ENCODE results near the gene IQCE.
"Not testable (repeated sequence)": the region's sequence is repeated elsewhere in the genome, so short reads cannot be mapped to it uniquely, and the experiment has no call there.

Gene IQCE

DNA sequence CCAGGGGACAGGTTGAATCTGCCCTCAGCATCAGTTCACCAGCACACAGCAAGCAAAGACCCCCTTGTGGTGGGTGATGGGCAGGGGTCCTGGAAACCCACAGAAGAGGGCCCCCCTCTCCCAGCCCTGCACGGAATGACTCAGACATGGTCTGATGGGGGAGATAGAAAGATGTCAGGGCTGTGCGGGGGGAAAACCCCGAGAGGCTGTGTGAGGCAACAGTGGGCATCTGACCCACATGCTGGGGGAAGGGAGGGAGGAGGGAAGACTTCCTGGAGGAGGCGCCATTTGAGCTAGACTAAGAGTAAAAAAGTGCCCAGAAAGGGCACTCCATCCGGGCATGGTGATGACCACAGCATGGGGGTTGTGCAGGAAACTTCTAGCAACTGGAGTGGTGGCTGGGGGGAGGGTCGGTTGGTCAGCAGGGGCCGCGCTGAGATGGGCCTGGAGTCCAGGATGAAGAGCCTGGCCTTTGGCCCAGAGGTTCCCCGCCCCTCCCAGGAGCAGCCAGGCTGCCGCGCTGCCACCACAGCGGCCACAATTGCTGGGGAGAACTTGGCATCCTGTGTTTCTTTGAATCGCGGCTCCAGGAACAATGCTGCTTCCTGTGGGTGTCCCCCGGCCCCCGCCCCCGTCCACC is 36.7 kb upstream of the IQCE start:
- DNase-seq (ENCODE audit: low read depth) = peak; percentile 69

DNA sequence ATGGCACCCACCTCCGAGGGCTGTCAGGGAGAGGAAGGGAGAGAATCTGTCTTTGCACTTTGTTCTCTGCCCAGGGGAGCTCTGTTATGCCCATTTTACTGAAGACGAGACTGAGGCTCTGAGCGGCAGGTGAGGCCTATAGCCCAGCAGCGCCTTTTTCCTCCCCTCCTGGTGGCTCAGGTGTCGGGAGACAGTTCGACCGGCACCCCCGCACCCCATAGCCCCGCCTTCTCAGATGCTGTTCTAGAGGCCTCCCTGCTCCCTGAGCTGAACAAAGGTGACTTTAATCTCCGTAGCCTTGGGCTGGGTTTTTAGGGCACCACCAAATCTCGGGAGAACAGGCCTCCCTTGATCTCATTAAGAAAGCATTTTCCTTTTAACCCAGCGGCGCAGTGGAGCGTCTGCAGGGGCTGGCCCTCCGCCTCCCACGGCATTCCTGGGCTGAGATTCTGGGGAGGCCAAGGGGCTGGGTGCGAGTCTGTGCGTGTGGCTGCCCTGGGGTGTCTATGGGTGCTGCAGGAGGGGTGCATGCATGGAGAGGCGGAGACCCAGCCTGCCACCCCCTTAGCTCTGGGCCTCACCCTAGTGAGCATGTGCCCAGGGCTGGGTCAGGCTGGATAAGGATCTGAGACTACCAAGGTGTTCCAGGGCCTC is 35.9 kb upstream of the IQCE start:
- DNase-seq (ENCODE audit: low read depth) = no peak

DNA sequence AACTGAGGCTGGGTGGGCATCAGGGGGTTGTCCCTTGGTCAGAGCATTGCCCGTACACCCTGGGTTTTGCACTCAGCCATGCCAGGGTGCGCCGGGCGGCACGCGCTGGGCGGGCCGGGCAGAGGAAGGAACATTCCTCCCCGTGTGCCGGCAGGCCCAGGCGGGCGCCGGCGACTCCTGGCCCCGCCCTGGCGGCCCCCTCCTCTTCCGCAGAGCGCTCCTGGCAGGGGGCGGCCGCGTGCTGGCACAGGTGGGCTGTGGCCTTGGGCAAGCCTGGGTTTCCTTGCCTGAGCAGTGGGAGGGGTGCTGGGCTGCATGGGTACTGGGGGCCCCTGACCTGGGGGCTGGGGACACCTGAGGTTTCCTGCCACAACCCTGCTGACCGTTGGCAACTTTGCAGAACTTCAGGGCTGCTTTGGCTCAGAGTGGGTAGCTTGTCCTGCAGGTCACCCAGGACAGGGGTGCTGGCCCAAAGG is 35.3 kb upstream of the IQCE start:
- no peak for DNase-seq (ENCODE audit: low read depth)

DNA sequence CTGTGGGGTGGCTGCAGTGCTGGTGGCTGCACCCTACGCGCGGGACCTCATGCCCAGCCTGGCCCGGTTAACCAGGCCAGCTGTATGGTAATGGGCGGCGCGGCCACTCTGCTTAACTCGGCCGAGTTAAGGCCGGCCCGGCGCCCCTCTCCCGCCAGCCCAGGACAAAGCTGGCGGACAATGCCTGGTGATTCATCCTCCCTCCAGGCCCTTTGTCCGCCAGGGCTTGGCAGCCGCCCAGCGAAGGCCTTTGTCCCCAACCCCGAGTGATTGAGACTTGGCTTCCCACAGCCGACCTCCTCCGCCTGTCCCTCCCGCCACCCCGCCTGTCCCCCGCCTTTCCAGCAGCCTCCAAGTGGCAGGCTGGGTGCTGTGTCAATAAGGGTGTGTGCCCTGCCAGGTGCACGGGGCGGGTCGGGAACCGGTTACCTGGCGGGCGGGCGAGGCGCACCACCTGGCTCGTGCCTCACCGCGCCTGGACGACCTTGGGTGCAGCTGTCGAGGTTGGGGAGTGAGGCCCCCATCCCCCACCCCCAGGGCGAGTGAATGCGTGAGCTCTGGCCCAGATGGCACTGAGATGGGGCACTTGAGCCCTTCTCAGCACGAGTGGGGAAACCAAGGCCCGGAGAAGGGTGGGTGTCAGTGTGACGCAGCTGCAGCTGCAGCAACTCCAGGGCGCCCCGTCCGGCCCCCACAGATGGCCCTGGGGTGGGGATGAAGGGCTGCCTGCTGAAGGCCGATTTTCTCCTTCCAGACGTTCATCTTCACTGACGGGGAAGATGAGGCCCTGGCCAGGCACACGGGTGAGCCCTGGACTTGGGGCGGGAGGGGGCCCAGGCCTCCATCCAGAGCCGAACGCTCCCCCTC is 34.6 kb upstream of the IQCE start:
- DNase-seq (ENCODE audit: low read depth) = no peak

DNA sequence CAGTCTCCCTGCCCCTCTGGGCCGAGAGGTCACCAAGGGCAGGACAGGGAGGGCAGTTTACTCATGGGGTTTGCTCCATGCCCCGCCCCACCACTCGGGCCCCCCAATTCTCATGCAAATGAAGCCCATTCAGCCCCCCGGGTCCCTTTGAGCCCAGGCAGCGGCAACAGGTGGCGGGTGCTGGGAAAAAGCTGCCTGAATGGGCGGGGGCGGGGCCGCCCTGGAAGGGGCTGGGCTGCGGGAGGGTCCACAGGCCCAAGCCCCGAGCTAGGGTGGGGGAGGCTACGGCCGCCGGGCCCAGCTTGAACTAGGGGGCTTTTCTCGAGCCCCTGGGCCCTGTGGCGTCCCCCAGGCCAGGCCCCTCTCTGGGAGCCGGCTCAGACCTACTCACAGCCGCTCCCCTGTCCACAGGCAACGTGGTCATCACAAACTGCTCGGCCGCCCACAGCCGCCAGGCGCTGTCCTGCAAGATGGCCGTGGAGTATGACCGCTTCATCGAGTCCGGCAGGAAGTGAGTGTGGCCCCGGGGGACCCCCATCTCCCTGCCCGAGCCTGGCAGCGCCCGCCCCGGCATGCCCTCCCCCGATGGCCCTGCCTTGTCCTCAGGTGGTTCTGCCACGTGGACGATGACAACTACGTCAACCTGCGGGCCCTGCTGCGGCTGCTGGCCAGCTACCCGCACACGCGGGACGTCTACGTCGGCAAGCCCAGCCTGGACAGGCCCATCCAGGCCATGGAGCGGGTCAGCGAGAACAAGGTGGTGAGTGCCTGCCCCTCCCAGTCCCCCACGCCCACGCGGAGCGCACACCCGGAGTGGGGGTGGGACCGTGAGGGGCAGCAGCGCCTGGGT is 33.7 kb upstream of the IQCE start:
- no peak for DNase-seq (ENCODE audit: low read depth)

DNA sequence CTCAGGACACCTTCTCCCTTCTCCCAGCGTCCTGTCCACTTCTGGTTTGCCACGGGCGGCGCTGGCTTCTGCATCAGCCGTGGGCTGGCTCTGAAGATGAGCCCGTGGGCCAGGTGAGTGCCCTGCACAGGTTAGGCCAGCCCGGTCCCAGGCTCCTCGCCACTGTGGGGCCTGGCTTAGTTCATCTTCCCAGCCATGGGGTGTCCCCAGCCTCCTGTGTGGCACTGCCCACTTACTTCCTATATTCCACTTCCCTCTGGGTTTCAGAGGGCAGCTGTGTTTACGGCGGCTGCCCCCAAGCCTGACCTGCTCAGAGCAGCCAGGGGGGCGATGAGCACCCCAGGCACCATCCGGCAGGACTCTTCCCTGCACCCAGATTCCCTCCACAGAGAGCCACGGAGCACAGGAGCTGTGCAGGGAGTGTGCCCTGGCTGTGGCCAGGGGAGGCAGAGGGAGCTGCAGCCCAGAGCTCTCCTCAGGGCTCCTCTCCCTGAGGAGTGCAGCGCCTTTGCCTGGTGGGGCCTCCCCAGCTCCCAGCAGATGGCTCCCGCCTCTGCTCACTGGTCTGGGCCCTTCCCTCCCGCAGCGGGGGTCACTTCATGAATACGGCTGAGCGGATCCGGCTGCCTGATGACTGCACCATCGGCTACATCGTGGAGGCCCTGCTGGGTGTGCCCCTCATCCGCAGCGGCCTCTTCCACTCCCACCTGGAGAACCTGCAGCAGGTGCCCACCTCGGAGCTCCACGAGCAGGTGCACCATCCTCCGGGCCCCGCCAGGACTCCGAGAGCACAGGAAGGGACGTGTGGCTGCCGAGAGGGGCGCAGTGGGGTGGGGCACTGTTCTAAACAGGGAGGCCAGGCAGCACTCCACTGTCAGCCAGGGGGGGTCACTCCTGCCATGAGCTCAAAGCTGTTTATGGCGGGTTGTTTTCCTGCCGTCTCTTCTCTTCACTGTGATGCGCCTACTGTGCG is 32.8 kb upstream of the IQCE start:
- DNase-seq (ENCODE audit: low read depth) = no peak

DNA sequence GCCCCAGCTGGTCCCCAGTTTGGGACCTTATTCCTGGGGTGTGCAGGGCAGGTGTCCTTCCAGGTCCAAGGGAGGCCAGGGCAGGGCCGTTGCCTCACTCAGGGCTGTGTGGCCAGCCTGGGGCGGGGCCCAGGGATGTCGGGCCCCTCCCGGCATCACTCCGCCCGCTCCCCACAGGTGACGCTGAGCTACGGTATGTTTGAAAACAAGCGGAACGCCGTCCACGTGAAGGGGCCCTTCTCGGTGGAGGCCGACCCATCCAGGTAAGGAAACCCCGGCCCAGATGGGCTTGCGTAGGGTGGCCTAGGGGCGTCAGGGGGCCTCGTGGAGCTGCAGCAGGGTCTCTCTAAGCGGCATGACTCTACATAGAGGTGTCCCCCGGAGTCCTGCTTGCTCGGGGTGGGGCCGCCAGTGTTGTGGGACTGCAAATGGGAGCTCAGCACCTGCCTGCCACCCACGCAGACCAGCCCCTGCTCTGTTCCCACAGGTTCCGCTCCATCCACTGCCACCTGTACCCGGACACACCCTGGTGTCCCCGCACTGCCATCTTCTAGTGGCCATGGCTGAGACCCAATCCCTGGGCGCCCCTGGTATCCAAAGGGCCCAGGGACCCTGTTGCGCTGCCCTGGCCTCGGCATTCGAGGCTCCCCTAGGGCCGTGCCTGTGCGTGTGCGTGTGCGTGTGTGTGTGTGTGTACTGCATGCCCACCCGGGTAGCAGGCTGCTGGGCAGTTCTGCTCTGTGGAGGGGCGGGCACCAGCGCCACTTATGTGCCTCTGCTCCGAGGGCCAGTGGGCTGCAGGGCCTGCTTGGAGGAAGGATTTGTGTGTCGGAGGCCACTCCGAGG is 31.9 kb upstream of the IQCE start:
- DNase-seq (ENCODE audit: low read depth) = no peak

DNA sequence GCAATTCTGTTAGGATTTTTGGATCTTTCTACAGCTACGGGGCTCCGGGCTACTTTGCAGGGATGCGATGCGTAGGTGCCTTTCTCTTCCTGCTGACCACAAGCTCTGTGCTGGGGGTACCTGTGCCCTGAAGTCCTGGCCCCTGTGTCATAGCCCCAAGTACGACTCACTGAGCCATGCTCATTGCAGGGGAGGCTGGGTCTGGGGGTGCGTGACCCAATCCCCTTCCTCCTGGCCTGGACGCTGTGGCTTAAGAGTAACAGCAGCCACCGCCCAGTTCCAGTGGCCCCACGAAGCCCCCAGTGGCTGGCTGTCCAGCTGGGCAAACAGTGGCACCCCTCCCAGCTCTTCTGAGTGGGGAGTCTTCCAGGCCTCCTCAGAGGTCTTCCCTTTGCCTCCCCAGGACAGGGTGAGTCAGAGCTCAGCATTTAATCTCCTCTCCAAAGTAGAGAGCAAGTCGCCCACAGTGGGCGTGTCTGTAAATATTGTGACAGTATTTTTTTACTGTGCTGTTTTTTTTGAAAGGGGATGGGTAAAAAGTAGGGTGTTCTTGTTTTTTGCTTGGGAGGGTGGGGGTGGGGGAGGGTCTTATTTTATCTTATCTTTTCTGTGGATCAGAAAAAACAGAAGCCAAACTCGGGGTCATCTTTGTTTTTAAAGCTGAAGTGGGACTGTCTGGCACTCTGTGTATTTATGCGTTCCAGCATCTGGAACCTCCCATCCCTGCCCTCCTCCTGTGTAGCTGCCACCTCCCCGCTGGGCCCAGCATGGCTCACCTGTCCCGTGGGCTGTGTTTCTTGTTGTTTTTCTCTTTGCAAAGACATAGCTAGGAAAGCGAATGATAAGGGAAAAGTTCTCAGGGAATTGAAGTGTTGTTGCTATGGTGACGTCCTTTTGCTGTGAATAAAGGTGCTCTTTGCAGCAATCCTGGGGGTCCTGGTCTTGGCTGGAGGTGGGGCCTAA is 31.0 kb upstream of the IQCE start:
- DNase-seq (ENCODE audit: low read depth) = peak; percentile 47

DNA sequence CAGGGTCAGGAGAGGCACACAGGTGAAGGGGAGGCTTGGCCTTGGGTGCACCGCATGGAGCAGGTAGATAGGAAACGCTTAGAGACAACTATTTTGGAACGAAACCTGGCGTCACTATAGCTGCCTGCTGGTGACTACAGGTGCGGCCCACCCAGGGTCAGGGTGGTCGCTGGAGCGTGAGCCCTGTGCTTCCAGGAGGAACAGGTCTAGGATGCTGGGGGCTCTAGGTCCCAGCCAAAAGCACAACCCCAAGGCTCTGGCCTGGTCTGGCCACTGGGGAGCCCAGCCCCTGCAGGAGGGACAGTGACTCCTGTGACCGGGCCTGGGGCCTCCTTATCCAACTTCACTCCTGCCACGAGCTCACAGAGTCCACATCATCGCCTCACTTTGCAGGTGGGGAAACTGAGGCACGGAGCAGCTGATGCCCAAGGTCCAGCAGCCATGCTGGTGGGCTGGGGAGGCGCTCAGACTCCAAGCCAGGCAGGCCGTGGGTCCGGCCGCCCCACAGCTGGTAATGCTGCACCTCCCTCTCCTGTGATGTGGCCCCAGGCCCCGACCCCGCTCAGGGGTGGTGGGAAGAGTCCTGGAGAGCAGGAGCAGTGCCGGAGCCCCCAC is 30.2 kb upstream of the IQCE start:
- no peak for DNase-seq (ENCODE audit: low read depth)

DNA sequence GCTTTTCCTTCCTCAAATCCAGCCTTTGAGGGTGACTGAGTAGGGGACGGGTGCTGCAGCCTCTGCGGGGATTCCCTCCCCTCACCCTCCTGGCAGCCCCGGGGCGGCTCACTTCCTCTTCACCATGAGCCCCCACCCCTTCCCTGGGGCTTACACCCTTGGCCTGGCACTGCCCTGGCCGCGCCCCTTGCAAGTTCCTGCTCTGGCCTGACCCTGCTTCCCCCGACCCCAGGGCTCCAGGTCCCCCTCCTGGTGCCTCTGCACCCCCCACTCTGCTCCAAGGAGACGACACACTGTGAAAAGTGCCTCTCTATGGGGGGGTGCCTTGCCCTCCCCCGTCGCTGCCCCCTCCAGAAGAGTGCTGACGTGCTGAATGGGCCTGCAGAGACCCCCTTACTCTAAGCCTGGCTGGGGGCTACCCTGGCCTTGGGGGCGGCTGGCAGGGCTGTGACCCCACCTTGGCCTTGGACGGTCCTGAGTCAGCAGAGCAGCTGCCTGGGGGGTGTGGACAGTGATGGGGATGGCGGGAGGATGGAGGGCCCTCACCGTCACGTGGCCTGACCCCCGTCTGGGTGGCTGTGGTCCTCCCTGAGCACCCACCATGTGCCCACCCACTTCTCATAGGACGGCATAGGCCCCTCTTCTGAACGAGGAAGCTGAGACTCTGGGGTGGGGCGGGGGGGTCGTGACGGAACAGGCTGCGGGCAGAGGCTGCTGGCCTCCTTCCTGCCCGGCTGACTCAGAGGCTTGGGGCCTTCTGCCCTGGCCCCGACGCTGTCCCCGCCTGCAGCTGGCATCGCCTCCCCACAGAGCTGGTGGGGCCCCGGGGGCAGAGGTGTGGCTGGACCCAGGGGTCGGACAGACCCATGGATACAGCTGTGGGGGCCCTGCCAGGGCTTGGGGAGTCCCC is 29.4 kb upstream of the IQCE start:
- no peak for DNase-seq (ENCODE audit: low read depth)

DNA sequence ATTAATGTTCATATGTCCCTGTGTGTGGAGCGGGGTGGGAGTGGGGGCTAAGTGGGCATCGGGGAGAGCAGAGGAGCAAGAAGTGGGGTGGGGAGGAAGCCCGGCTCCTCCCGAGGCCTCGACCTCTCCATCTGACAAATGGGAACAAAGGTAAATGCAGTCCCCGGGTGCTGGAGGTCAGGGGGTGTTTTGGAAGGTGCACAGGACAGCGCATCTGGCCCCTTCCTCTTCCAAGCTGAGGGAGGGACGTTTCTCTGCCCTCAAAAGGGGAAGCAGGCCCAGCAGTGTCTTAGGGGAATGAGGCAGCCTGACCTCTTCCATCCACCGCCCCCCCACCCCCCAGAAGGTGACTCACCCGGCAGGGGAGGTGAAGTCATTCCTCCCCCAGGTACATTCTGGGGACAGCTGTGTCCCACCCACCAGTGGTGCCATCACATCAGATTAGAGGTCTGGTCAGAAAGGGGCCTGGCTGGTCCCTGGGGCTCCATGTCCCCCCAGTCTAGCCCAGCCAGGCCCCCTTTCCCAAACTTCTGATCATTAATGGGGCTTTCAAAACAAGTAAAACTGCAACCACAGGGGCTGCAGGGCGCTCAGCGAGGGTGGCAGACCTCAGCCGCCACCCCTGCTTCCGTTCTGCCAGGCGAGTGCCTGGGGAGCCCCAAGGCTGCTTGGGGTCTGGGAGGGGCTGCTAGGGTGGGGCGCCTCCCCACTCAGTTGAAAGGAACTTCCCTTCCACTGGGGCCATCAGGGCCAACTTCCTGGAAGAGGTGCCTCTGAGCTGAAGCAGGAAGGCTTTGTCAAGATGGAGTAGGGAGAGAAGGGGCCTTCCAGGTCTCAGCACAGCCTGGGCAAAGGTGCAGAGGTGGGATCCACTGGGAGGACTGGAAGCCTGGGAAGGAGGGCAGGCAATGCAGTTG is 28.4 kb upstream of the IQCE start:
- peak; percentile 59 for DNase-seq (ENCODE audit: low read depth)

DNA sequence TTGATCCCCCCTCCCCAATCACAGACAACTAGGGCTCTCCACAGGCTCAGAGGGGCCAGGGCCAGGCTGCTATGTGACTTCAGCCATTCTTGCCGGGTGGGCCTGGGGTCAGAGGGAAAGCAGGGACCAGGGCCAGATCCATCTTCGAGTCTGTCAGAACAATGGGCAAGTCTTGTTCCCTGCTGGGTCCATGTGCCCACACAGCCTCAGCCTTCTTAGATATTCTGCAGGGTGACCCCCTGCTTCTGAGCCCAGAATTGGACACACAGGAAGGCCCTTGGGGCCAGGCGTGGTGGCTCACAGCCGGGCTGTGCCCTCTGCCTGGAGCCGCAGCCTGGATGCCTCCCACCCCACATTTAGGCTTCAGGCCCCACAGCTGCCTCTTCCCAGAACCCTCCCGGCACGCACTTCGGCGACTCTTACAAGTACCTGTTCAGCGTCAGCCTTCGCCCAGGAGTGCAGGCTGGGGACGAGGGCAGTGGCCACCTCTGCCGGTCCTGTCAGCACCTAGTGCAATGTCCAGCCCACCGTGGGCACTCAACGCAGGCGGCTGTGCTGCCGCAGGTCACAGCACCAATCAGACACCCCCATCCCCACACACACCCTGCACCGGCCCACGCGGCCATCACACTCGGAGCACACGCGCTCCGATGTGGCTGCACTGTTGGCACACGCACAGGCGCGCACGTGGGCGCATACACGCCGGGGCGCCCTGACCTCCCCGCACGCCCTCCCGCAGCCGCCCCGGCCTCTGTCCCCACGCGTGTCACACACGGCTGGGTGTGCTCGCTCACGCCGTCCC is 27.6 kb upstream of the IQCE start:
- not testable (repeated sequence) for DNase-seq (ENCODE audit: low read depth)

DNA sequence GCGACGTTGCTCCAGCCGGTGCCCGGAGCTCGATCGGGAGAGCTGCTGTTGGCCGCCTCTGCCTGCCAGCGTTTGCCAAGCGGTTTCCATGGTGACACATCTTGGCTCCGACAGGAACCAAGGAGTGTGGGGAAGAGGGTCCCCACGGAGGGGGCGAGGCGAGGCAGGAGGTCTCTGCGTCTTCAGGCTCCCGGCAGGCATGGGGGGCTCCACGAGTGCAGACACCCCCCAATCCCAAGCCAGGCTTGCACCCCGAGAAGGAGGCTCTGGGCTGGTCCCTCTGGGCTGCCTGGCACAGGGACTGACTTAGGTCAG is 27.0 kb upstream of the IQCE start:
- DNase-seq (ENCODE audit: low read depth) = not testable (repeated sequence)

DNA sequence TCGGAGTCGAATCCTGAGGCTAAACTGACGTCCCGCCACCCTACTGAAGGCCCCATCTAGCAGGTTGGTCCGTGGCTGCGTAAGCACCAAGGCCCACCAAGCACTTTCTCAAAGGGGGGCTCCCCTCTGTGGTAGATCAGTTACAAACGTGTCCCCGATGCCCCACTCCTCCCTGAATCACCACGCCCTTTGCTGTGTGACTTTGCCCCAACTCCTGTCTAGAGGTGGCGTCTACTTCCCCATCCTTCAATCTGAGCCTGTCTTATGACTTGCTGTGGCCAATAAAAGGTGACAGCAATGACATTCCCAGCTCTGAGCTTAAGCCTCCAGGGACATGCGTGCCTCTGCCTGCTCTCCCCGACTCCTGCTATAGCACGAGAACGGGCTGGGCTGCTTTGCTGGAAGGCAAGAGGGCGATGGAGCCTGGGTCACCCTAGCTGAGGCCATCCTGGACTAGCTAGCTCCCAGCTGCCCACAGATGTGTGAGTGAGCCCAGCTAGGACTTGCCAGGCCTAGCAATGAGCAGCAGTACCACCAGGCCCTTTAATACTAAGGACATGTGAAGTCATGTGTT is 26.5 kb upstream of the IQCE start:
- not testable (repeated sequence) for DNase-seq (ENCODE audit: low read depth)

DNA sequence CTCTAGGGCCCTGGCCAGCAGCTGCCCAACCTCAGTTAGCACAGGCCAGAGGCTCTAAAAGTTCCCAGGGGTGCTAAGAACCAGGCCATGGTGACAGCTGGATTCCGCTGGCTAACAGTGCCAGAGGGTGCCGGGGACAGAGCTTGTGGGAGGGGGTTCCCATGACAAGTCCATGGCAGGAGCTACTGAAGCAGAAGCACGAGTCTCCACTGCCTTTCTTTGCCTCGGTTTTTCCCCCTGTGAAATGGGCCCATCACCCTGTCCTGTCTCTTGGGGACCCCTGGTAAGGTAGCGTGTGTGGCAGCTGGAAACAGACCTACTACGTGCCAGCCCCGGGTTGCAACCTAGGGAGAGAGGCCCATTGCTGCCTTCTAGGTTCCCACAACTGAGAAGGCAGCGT is 26.0 kb upstream of the IQCE start:
- DNase-seq (ENCODE audit: low read depth) = not testable (repeated sequence)
